Measurements from ENCODE around the gene MAP4K3.

- TF ChIP-seq ZNF624 (tag by site-specific recombination; IDR thresholded peaks at IDR 0.05) (no peak), KLF16 (tag by site-specific recombination; IDR thresholded peaks at IDR 0.05) (no peak)
Observed at GRCh38 chr2:39301352-39301751, 135.7 kb downstream of the MAP4K3 start.
